Fibroblast of mammary gland (primary cell): ENCODE measurements around the gene DGKQ.
"Not testable (repeated sequence)": the region's sequence is repeated elsewhere in the genome, so short reads cannot be mapped to it uniquely, and the experiment has no call there.

ENCODE experiments used
- DNase-seq: peaks from one replicate; pipeline ENCODE4 v3.0.0-alpha.2; 2010; ENCODE audit warnings: low read depth
- H3K4me3 ChIP-seq: 2 replicates; pipeline ENCODE4 v1.5.1; 2011; ENCODE audit warnings: low read depth, mild to moderate bottlenecking, low read length, moderate library complexity; ENCODE audit not compliant: control insufficient read depth
- CTCF ChIP-seq: conservative IDR thresholded peaks from 2 replicates; pipeline ENCODE4 v1.5.1; 2011; ENCODE audit warnings: low read depth, low read length, inconsistent platforms; ENCODE audit not compliant: control insufficient read depth, insufficient read depth

DGKQ gene

GRCh38 chr4:924107-925096 lies 49.0 kb downstream of the DGKQ start:
- no peak for TF ChIP-seq CTCF

GRCh38 chr4:921830-922331 lies 51.5 kb downstream of the DGKQ start:
- no peak for TF ChIP-seq CTCF
- no peak for DNase-seq
- no peak overlapping the region for H3K4me3 ChIP-seq

More at GRCh38 chr4:924107-925096, 49.0 kb downstream of the DGKQ start:
- DNase-seq, result peak; percentile 59
- H3K4me3 ChIP-seq, result no peak overlapping the region

GRCh38 chr4:919004-919680 lies 54.2 kb downstream of the DGKQ start:
- not testable (repeated sequence) for DNase-seq

GRCh38 chr4:918591-918990 lies 54.8 kb downstream of the DGKQ start:
- not testable (repeated sequence) for H3K4me3 ChIP-seq, DNase-seq

More at GRCh38 chr4:919004-919680, 54.2 kb downstream of the DGKQ start:
- H3K4me3 ChIP-seq, result not testable (repeated sequence)

GRCh38 chr4:917992-918391 lies 55.4 kb downstream of the DGKQ start:
- no peak for DNase-seq
- no peak for TF ChIP-seq CTCF
- H3K4me3 ChIP-seq, result no peak overlapping the region

- no peak for DNase-seq
- no peak for TF ChIP-seq CTCF
- no peak overlapping the region for H3K4me3 ChIP-seq
Measured at GRCh38 chr4:917466-917865, 55.9 kb downstream of the DGKQ start.

GRCh38 chr4:915595-915994 lies 57.8 kb downstream of the DGKQ start:
- TF ChIP-seq CTCF, result no peak
- no peak overlapping the region for H3K4me3 ChIP-seq
- peak; percentile 58 for DNase-seq
